Dendritic cell treated with granulocyte-macrophage colony-stimulating factor and Interleukin-4, amounts not matched to agents 40 ng/mL and 50 ng/mL, for 4 days (primary cell): Measurements from ENCODE around the gene DOLPP1.
"Not testable (repeated sequence)": the region's sequence is repeated elsewhere in the genome, so short reads cannot be mapped to it uniquely, and the experiment has no call there.

ENCODE experiments used
- H3K27ac Mint-ChIP-seq: one replicate; pipeline ENCODE4 v1.8.0; 2022; ENCODE audit warnings: mild to moderate bottlenecking, mixed read lengths
- H3K27me3 Mint-ChIP-seq: one replicate; pipeline ENCODE4 v1.8.0; 2022; ENCODE audit warnings: mild to moderate bottlenecking, mixed read lengths
- H3K36me3 Mint-ChIP-seq: one replicate; pipeline ENCODE4 v1.8.0; 2022; ENCODE audit warnings: low read depth, mixed read lengths
- H3K4me1 Mint-ChIP-seq: one replicate; pipeline ENCODE4 v1.8.0; 2022; ENCODE audit warnings: low read depth, mixed read lengths
- H3K4me3 Mint-ChIP-seq: one replicate; pipeline ENCODE4 v1.8.0; 2022; ENCODE audit warnings: mild to moderate bottlenecking, moderate library complexity, mixed read lengths
- H3K9me3 Mint-ChIP-seq: one replicate; pipeline ENCODE4 v1.8.0; 2022; ENCODE audit warnings: mixed read lengths
- intact Hi-C: fragments of 100-400 bp; cut with micrococcal nuclease; formaldehyde crosslinking; loops from one replicate; pipeline ENCODE4 v1.15.0; 2022

The DOLPP1 gene

DNA sequence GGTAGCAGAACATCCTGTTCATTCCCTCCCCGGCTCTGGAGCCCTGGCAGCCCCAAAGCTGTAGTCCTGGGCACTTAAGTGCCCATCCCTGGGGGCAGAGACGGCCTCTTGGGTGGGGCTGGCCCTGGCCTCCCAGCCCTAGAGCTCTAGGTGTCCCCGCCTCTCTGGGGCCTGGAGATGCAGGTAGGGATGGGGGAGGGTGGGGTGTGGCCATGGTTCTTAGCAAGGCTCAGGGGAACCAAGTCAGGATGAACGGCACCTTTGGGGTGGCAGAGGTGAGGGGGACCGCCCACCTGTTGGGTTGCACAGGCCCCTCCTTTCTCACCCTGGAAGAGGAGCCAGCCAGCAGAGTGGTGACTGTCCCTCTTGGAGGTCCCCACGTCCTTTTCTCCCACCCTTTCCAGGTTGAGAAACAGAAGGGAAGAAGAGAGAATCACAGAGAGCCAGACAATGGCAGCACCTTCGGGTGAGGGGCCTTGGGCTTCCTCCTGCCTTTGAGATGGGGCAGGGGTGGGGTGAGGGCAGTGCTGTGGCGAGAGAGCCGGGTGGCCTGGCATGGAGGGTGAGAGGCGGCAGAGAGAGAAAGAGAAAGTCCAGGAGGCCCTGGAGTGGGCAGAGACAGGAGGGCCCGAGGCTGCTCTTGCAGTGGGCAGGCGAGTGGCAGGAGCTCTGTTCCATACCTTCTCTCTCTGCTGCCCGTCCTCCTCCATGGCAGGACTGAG lies 27.3 kb downstream of the DOLPP1 start:
- intact Hi-C loops = no loop called here
- H3K27ac Mint-ChIP-seq = no peak overlapping the region
- H3K36me3 Mint-ChIP-seq = peaks cover 42% of the 10 kb centered on the region
- H3K27me3 Mint-ChIP-seq = peaks cover 5% of the 10 kb centered on the region
- H3K4me1 Mint-ChIP-seq = peaks cover 35% of the 10 kb centered on the region
- no peaks in the 10 kb centered on the region for H3K9me3 Mint-ChIP-seq
- no peak overlapping the region for H3K4me3 Mint-ChIP-seq

DNA sequence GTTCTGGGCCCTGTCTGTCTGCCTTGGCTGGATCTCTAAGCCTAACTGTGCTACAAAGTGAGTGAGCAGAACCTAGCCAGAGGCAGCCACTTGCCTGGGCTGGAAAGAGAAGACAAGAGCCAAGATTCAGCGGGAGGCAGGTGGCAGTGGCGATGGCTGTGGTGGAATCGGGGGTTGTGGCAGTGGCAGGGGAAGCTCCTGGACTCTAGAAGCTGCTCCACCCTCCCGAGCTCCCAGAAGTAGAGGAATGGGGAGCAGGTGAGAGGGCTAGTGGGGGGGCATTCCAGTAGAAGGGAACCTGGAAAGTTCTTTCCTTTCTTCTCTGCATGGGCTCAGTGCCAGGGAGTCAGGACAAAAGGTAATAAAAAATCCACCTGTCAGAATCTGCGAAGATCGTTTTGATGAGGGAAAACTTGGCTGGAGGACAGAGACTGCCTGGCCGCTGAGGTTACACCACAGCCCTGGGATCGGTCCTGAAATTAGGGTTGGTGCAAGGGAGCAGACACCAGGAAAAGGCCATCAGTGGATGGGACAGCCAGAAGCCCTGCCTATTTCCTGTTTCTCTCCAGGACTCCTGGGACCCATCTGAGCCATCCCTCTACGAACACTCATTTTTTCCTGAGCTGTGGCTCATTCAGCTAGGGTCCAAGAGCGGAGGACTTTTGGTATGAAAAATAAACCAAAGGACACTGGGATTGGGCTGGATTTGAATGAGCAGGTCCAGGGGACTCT lies 28.1 kb downstream of the DOLPP1 start:
- Mint-ChIP-seq H3K9me3 (no peaks in the 10 kb centered on the region), H3K4me3 (peak overlapping the region; percentile 66), H3K4me1 (peaks cover 43% of the 10 kb centered on the region), H3K36me3 (peaks cover 42% of the 10 kb centered on the region), H3K27me3 (peaks cover 5% of the 10 kb centered on the region), H3K27ac (peak overlapping the region; percentile 97)
- intact Hi-C loops = no loop called here

DNA sequence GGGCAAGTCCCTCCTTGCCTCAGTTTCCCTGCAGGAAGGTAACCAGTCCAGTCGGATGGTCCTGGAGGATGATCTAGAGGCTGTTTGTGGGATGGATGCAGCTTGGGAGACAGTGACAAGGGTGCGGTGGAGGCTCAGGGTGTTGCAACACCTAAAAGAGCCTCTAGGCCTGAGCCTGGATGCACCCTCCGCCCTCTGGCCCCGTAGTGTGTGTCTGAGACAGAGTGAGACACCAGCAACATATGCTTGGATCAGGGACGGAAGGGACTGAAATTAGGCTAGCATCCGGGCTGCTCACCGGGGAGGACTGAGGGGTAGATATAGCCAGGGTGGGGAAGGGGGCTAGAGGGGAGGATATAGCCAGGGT lies 28.6 kb downstream of the DOLPP1 start:
- H3K27ac Mint-ChIP-seq = peak overlapping the region; percentile 97
- H3K4me3 Mint-ChIP-seq = peak overlapping the region; percentile 66
- H3K36me3 Mint-ChIP-seq = peaks cover 42% of the 10 kb centered on the region
- intact Hi-C loops = no loop called here
- peaks cover 5% of the 10 kb centered on the region for H3K27me3 Mint-ChIP-seq
- peaks cover 47% of the 10 kb centered on the region for H3K4me1 Mint-ChIP-seq
- no peaks in the 10 kb centered on the region for H3K9me3 Mint-ChIP-seq

DNA sequence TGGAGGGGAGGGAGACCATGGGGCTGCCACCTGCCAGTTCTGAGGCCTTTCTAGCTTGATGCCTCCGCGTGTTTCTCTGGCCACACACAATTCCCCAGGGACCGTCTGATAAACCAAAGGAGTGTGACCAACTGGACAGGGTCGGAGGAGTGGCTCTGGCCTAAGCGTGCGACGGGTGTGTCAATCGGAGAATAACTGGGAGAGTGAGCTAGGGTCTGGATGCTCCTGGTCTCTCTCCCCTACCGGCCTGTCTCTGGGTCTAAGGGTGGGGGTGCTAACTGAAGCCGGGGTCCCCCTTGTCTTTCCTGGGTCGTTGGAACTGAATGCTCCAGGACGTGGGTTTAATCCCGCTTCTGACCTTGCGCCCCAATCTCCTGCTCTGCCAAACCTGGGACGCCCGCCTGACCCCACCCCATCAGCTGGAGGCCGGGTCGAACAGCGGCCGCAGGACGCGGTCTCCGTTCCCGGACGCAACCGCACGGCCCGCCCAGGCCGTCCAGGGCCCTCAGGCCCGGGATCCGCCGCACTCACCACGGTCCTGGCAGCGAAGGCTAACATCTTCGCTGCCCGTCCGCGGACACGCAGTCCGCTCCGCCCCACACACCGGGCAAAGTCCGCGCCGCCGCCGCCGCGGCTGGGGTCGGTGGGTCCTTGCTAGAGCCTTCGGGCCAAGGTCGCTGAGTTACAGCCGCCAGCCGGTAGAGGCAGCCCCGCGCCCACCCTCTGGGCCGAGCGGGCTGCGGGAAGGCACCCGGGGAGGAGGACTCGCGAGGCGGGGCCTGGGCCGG lies 29.2 kb downstream of the DOLPP1 start:
- peak overlapping the region; percentile 97 for H3K27ac Mint-ChIP-seq
- H3K9me3 Mint-ChIP-seq = no peaks in the 10 kb centered on the region
- H3K4me1 Mint-ChIP-seq = peaks cover 53% of the 10 kb centered on the region
- intact Hi-C loops = no loop called here
- H3K27me3 Mint-ChIP-seq = peaks cover 5% of the 10 kb centered on the region
- H3K4me3 Mint-ChIP-seq = peak overlapping the region; percentile 92
- H3K36me3 Mint-ChIP-seq = peaks cover 42% of the 10 kb centered on the region

DNA sequence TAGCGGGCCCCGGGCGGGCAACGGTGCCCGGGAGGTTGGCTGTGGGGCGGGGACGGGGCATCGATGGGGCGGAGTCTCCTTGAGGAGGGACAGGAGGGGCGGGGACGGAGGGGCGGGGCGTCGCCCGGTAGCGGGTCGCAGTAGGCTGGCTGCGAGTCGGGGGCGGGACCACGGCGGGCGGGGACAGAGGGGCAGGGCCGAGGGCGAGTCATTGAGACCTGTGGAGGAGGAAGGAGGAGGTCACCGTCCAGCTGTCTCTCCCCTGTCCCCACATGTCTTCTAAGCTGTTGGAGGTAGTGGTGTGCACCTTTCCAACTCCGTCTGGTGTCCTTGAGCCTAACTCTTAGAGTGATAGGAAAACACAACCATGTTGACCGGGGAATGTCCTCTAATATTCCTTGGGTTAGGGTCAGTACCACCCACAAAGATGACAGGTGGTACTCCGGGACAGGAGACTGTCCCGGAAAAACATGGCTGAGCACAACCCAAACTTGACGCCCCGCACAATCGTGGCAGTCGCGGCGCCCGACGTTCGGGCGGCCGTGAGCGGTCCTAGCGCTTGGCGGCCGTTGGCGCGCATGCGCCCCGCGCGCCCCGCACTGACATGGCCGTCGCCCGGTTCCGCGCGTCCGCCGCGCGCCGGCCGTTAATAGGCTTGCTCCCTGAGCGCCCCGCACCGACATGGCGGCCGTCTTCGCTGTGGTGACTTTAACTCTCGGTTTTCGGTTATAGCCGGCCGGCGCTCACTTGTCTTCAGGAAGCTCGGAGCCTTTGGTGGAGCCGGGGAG lies 30.0 kb downstream of the DOLPP1 start, which contains the start of the genes CRAT and PTPA:
Gene CRAT, minus strand, starts transcription at position 54 of the 788 bp plus-strand sequence. CDS start 284 bp downstream, outside the sequence.
Gene PTPA, plus strand, starts transcription at position 676 of the 788 bp plus-strand sequence. CDS start 186 bp downstream, outside the sequence.
- Mint-ChIP-seq H3K36me3 (peaks cover 41% of the 10 kb centered on the region), H3K4me3 (peak within 1 kb of the TSS; percentile 92), H3K27me3 (peaks cover 5% of the 10 kb centered on the region), H3K27ac (peak within 1 kb of the TSS; percentile 97), H3K9me3 (no peaks in the 10 kb centered on the region), H3K4me1 (peaks cover 61% of the 10 kb centered on the region)
- intact Hi-C loops = no loop called here

DNA sequence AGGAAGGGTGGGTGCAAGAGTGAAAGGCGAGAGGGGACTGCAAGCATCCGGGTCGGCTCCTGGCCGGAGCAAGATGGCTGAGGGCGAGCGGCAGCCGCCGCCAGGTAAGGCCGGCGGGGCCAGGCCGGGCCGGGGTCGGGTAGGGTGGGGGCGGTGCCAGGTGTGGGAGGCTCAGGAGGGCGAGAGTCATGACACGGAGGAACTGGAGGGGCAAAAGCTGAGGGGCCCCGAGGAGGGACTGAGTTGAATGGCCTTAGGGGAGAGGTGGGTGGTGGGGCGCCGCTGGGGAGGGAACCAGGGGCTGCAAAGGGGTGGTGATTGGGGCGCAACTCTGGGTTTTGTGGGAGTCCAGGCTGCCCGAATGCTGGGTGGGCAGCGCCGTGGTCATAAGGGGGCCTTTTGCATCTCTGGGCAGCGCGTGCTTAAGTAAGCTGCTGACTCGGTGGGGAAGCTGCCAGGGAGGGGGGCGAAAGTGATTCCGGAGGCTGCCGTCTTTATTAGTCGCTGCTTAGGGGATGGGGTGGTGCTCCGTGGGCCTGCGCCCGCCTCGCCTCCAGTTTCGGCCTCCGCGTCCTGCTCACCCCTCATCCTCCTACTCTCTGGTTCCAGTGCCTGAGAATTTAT lies 30.7 kb downstream of the DOLPP1 start:
- Mint-ChIP-seq H3K27ac (peak overlapping the region; percentile 97), H3K4me1 (peaks cover 62% of the 10 kb centered on the region), H3K27me3 (peaks cover 5% of the 10 kb centered on the region), H3K4me3 (peak overlapping the region; percentile 92), H3K9me3 (no peaks in the 10 kb centered on the region), H3K36me3 (peaks cover 34% of the 10 kb centered on the region)
- intact Hi-C loops = no loop called here

DNA sequence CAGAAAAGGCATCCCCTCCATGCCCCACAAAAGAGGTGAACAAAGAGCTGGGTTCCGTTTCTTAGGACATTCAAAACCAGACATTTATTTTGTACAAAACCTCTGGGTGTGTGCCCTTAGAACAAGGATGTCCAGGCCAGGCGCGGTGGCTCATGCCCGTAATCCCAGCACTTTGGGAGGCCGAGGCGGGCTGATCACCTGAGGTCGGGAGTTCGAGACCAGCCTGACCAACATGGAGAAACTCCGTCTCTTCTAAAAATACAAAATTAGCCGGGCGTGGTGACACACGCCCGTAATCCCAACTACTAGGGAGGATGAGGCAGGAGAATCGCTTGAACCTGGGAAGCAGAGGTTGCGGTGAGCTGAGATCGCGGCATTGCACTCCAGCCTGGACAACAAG lies 31.6 kb downstream of the DOLPP1 start:
- intact Hi-C loops, H3K9me3 Mint-ChIP-seq, H3K27me3 Mint-ChIP-seq: not testable (repeated sequence)
- H3K36me3 Mint-ChIP-seq = peaks cover 25% of the 10 kb centered on the region
- H3K4me1 Mint-ChIP-seq = peaks cover 60% of the 10 kb centered on the region
- peak overlapping the region; percentile 92 for H3K4me3 Mint-ChIP-seq
- H3K27ac Mint-ChIP-seq = peak overlapping the region; percentile 97

DNA sequence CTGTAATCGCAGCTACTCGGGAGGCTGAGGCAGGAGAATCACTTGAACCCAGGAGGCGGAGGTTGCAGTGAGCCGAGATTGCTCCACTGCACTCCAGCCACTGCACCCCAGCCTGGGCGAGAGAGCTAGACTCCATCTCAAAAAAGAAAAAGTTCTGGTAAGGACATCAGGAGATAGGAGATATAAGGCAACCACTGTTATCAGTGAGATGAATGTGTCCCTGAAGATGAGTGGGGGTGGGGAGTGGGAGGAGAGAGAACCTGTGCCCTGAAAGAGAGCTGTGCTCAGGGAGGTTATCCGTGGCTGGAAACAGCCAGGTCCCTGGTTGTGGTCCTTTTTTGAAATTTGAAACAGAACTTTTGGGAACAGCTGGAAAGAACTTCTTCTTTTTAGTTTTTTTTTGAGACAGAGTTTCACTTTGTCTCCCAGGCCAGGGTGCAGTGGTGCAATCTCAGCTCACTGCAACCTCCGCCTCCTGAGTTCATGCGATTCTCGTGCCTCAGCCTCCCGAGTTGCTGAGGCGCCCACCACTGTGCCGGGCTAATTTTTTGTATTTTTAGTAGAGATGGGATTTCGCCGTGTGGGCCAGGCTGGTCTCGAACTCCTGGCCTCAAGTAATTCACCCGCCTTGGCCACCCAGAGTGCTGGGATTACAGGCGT lies 32.9 kb downstream of the DOLPP1 start:
- intact Hi-C loops = no loop called here
- peak overlapping the region; percentile 68 for H3K4me3 Mint-ChIP-seq

DNA sequence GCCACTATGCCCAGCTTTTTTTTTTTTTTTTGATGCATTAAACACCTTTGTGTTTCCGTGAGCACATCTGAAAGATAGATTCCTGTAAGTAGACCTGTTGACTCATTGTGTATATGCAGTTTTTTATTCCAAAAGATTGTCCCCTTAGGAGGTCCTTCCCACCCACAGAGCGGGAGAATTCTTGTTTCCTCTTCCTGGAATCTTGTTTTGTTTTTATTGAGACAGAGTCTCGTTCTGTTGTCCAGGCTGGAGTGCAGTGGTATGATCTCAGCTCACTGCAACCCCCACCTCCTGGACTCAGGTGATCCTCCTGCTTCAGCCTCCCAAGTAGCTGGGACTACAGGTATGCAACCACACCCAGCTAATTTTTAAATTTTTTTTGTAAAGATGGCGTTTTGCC lies 37.9 kb downstream of the DOLPP1 start:
- Mint-ChIP-seq H3K4me1 (peaks cover 26% of the 10 kb centered on the region), H3K27me3 (no peaks in the 10 kb centered on the region), H3K9me3 (no peaks in the 10 kb centered on the region), H3K27ac (peak overlapping the region; percentile 55), H3K36me3 (peaks cover 51% of the 10 kb centered on the region), H3K4me3 (no peak overlapping the region)
- intact Hi-C loops = no loop called here

More for the DNA sequence above, 32.9 kb downstream of the DOLPP1 start:
- Mint-ChIP-seq H3K9me3 (no peaks in the 10 kb centered on the region), H3K27ac (peak overlapping the region; percentile 88), H3K36me3 (peaks cover 16% of the 10 kb centered on the region), H3K4me1 (peaks cover 53% of the 10 kb centered on the region), H3K27me3 (peaks cover 5% of the 10 kb centered on the region)

DNA sequence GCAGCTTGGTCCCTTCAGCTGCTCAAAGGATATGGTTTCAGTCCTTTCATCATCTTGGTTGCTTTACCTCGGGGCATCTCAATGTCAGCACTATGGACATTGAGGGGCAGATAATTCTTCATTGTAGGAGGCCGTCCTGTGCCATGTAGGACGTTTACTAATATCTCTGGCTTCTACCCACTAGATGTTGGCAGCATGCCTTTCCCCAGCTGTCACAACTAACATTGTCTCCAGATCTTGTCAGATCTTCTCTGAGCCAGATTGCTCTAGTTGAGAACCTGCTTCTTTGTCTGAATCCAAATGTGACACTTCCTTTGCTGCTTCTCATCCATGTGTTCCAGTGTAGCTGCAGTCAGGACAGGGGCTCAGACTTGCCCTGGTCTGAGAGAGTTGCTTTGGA lies 40.6 kb downstream of the DOLPP1 start:
- Mint-ChIP-seq H3K4me1 (peaks cover 16% of the 10 kb centered on the region), H3K27ac (no peak overlapping the region), H3K4me3 (no peak overlapping the region), H3K27me3 (no peaks in the 10 kb centered on the region), H3K36me3 (peaks cover 78% of the 10 kb centered on the region), H3K9me3 (no peaks in the 10 kb centered on the region)
- intact Hi-C loops = no loop called here

DNA sequence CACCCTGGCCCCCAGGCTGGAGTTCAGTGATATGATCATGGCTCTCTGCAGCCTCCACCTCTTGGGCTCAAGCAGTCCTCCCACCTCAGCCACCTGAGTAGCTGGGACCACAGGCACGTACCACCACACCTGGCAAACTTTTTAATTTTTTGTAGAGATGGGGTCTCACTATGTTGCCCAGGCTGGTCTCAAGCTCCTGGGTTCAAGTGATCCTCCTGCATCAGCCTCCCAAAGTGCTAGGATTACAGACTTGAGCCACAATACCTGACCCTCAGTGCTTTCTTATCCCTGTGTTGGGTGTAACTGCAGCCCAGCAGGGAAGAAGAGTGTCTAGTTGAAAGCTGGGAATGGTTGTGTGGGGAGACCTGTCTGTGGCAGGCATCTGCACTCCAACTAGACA lies 41.2 kb downstream of the DOLPP1 start:
- peaks cover 16% of the 10 kb centered on the region for H3K4me1 Mint-ChIP-seq
- intact Hi-C loops = no loop called here
- H3K9me3 Mint-ChIP-seq = no peaks in the 10 kb centered on the region
- H3K4me3 Mint-ChIP-seq = no peak overlapping the region
- no peaks in the 10 kb centered on the region for H3K27me3 Mint-ChIP-seq
- H3K36me3 Mint-ChIP-seq = peaks cover 84% of the 10 kb centered on the region
- no peak overlapping the region for H3K27ac Mint-ChIP-seq

DNA sequence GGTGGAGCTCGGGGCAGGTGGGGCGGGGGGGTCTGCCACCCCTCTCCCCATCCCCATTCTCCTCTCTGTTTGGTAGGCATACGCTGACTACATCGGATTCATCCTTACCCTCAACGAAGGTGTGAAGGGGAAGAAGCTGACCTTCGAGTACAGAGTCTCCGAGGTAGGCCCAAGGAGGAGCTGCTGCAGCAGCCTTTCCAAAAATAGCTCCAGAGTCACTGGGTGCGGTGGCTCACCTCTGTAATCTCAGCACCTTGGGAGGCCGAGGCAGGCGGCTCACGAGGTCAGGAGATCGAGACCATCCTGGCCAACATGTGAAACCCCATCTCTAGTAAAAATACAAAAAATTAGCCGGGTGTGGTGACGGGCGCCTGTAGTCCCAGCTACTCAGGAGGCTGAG lies 42.1 kb downstream of the DOLPP1 start:
- H3K27me3 Mint-ChIP-seq, intact Hi-C loops, H3K27ac Mint-ChIP-seq, H3K9me3 Mint-ChIP-seq, H3K4me3 Mint-ChIP-seq: not testable (repeated sequence)
- Mint-ChIP-seq H3K36me3 (peaks cover 92% of the 10 kb centered on the region), H3K4me1 (peaks cover 16% of the 10 kb centered on the region)
